Measurements from ENCODE around the gene CTIF. TPM values are rescaled to one million over a fixed set of nuclear protein-coding genes. Genes with fewer than 3 reads are reported as not detected.

CTIF gene
- total RNA-seq, 2 experiments from 2014 or later: 0.06 to 0.38 TPM

DNA sequence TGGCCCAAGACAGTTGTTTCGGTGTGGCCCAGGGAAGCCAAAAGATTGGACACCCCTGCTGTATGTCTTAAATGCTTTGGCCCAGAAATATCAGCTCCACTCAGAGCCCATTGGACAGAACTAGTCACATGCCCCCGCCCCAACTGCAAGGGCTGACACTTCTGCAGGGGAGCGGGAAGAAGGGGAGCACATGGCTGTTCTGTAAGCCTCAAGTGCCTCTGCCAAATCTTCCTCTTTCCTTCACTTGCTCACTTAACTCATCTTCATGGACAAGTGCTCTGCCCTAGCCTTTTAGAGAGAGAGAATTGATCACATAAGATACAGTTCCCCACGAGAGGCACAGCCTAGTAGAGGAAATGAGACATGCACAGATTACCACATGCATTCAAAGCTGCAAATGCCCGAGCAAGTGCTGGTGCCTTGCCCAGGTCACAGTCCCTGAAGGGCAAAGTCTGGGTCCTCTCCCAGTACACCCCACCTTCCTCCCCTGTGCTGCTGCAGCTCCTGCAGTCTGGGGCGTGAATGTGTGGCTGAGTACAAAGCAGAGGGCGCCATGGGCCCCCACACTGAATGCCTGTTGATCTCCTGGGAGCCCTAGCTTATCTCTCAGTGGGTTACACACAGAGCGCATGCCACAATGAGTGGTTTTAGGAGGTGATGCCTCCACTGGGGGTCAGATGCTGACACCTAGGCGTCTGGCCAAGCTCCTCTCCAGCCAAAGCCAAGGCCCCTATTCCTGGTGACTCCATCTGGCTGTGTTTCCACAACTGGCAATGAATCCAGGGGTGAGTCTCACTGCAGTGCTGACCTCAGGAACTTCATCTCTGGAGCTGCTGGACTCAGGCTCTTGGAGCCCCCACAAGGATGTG is 135.3 kb downstream of the CTIF start:
- peak; percentile 35 for DNase-seq (ENCODE audit: low spot score)
- BruUV-seq (replicated peaks): no TSS peak
- CTCF ChIA-PET (ENCODE audit: unreplicated experiment): no interaction called here
- POLR2A ChIA-PET: no interaction called here
- Histone ChIP-seq H3K4me2 (ENCODE audit: low read length) (no peak overlapping the region), H3K4me3 (ENCODE audit: low read depth, low read length, poor library complexity, severe bottlenecking) (no peak overlapping the region), H3K9me2 (ENCODE audit: insufficient read depth, low read length) (no peaks in the 10 kb centered on the region), H3K4me1 (ENCODE audit: insufficient read depth, low read length, poor library complexity, severe bottlenecking) (peaks cover 34% of the 10 kb centered on the region), H3K36me3 (ENCODE audit: insufficient read depth, low read length) (no peaks in the 10 kb centered on the region), H3K27ac (ENCODE audit: low read depth, low read length, poor library complexity, severe bottlenecking) (no peak overlapping the region), H2AFZ (ENCODE audit: low read length) (peak overlapping the region; percentile 41; the same call in 1 of the 2 replicates), H4K20me1 (ENCODE audit: insufficient read depth, low read length) (no peaks in the 10 kb centered on the region), H3K9me3 (ENCODE audit: low read length) (no peaks in the 10 kb centered on the region), H3K79me2 (ENCODE audit: insufficient read depth, low read depth, low read length) (no peaks in the 10 kb centered on the region)
- intact Hi-C loops (cut with micrococcal nuclease; ENCODE audit: unreplicated experiment): loop anchor here (2.0 to 10.0 kb wide), 4 partner anchors 505 to 781 kb away; no protein-coding TSS in a partner anchor
- TF ChIP-seq EZH2phosphoT487 (IDR thresholded peaks at IDR 0.05; ENCODE audit: borderline replicate concordance, low read depth, low read length): no peak
- TF ChIP-seq, protein P1, sequence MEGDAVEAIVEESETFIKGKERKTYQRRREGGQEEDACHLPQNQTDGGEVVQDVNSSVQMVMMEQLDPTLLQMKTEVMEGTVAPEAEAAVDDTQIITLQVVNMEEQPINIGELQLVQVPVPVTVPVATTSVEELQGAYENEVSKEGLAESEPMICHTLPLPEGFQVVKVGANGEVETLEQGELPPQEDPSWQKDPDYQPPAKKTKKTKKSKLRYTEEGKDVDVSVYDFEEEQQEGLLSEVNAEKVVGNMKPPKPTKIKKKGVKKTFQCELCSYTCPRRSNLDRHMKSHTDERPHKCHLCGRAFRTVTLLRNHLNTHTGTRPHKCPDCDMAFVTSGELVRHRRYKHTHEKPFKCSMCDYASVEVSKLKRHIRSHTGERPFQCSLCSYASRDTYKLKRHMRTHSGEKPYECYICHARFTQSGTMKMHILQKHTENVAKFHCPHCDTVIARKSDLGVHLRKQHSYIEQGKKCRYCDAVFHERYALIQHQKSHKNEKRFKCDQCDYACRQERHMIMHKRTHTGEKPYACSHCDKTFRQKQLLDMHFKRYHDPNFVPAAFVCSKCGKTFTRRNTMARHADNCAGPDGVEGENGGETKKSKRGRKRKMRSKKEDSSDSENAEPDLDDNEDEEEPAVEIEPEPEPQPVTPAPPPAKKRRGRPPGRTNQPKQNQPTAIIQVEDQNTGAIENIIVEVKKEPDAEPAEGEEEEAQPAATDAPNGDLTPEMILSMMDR (conservative IDR thresholded peaks at IDR 0.05; ENCODE audit: low read length): no peak

DNA sequence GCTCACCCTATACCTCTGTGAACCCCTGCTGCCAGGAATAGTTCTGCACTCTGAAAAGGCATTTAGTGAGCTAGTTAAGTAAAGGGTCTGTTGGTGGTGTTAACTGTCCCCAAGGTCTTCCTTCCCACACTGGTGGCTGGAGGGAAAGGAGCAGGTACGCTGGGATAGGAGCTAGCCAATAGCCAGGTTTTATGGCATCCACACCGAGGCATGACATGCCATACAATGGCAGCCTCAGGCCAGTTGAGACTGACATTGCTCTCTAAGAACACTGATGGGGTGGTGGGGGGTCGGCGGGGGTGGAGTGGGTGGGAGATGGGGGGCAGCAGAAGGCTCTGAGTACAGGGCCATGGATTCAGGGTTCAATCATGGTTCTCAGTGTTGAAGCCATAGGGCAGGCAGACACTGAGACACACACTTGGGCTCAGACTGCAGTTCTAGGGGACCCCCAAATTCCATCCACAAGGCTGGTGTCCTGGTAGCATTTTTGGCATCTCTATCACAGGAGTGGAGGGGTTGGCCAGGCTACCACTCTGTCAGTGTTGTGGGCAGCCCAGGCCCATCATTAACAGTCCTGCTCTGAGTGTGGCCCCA is 136.0 kb downstream of the CTIF start:
- Histone ChIP-seq H3K27ac (ENCODE audit: low read depth, low read length, poor library complexity, severe bottlenecking) (no peak overlapping the region), H3K9me3 (ENCODE audit: low read length) (no peaks in the 10 kb centered on the region), H3K4me2 (ENCODE audit: low read length) (no peak overlapping the region), H2AFZ (ENCODE audit: low read length) (no peak overlapping the region), H3K4me1 (ENCODE audit: insufficient read depth, low read length, poor library complexity, severe bottlenecking) (peaks cover 34% of the 10 kb centered on the region), H3K79me2 (ENCODE audit: insufficient read depth, low read depth, low read length) (no peaks in the 10 kb centered on the region), H3K36me3 (ENCODE audit: insufficient read depth, low read length) (no peaks in the 10 kb centered on the region), H4K20me1 (ENCODE audit: insufficient read depth, low read length) (no peaks in the 10 kb centered on the region), H3K9me2 (ENCODE audit: insufficient read depth, low read length) (no peaks in the 10 kb centered on the region), H3K4me3 (ENCODE audit: low read depth, low read length, poor library complexity, severe bottlenecking) (no peak overlapping the region)
- POLR2A ChIA-PET: no interaction called here
- no peak for DNase-seq (ENCODE audit: low spot score)
- BruUV-seq (replicated peaks): no TSS peak
- CTCF ChIA-PET (ENCODE audit: unreplicated experiment): no interaction called here
- intact Hi-C loops (cut with micrococcal nuclease; ENCODE audit: unreplicated experiment): loop anchor here (2.0 to 10.0 kb wide), 7 partner anchors 92 to 780 kb away; no protein-coding TSS in a partner anchor
- TF ChIP-seq EZH2phosphoT487 (IDR thresholded peaks at IDR 0.05; ENCODE audit: borderline replicate concordance, low read depth, low read length): no peak
- TF ChIP-seq, protein P1 (conservative IDR thresholded peaks at IDR 0.05; ENCODE audit: low read length): no peak

All from OCI-LY7 (cell line).